ENCODE measurements around the gene ADD3.
A peak's percentile ranks its signal among the peaks of the same experiment; 100 is the strongest.

The ADD3 gene

GRCh38 chr10:110007701-110008517 is at the start of gene ADD3:
ADD3 (plus strand) TSS chr10:110007984; CDS start chr10:110100654, 92,670 bp downstream.
- peak; percentile 94 for DNase-seq

GRCh38 chr10:109958059-109958458 is 49.7 kb upstream of the ADD3 start:
- no peak for DNase-seq

GRCh38 chr10:109959259-109960145 is 48.3 kb upstream of the ADD3 start:
- no peak for DNase-seq

- no peak for DNase-seq
These were observed 47.1 kb upstream of the ADD3 start for GRCh38 chr10:109960682-109961081.

GRCh38 chr10:109961174-109962001 is 46.4 kb upstream of the ADD3 start:
- no peak for DNase-seq

- no peak for DNase-seq
These were observed 45.5 kb upstream of the ADD3 start for GRCh38 chr10:109962247-109962646.

- no peak for DNase-seq
These were observed 44.3 kb upstream of the ADD3 start for GRCh38 chr10:109963439-109963838.

- no peak for DNase-seq
These were observed 43.5 kb upstream of the ADD3 start for GRCh38 chr10:109964318-109964717.

- no peak for DNase-seq
These were observed 40.6 kb upstream of the ADD3 start for GRCh38 chr10:109966961-109967738.

GRCh38 chr10:109967739-109968088 is 40.1 kb upstream of the ADD3 start:
- DNase-seq, result no peak

- no peak for DNase-seq
These were observed 38.6 kb upstream of the ADD3 start for GRCh38 chr10:109968953-109969759.

GRCh38 chr10:109969760-109970346 is 37.9 kb upstream of the ADD3 start:
- no peak for DNase-seq

- no peak for DNase-seq
These were observed 36.1 kb upstream of the ADD3 start for GRCh38 chr10:109971634-109972033.

GRCh38 chr10:109972372-109973001 is 35.3 kb upstream of the ADD3 start:
- no peak for DNase-seq

- no peak for DNase-seq
These were observed 34.4 kb upstream of the ADD3 start for GRCh38 chr10:109973326-109973829.

GRCh38 chr10:109974504-109975191 is 33.1 kb upstream of the ADD3 start:
- no peak for DNase-seq

GRCh38 chr10:109975244-109976190 is 32.3 kb upstream of the ADD3 start:
- no peak for DNase-seq

GRCh38 chr10:109976681-109977080 is 31.1 kb upstream of the ADD3 start:
- DNase-seq, result no peak
